ENCODE data around the gene ADRB2. TPM values are rescaled to one million over a fixed set of nuclear protein-coding genes. Genes with fewer than 3 reads are reported as not detected.

Gene ADRB2
- total RNA-seq, 1 donor from 2014 or later: 0.36 TPM

GRCh38 chr5:148815578-148815977 lies 10.8 kb upstream of the ADRB2 start:
- peaks cover 22% of the 10 kb centered on the region for H3K4me1 Mint-ChIP-seq (ENCODE audit: unreplicated experiment)
- no peak for DNase-seq (ENCODE audit: low spot score)
- no peak for TF ChIP-seq CTCF (IDR thresholded peaks at IDR 0.05; ENCODE audit: unreplicated experiment)
- H3K36me3 Mint-ChIP-seq (ENCODE audit: low read depth, unreplicated experiment): no peaks in the 10 kb centered on the region
- no peaks in the 10 kb centered on the region for H3K9me3 Mint-ChIP-seq (ENCODE audit: unreplicated experiment)
- no peak overlapping the region for H3K27ac Mint-ChIP-seq (ENCODE audit: unreplicated experiment)
- no peak overlapping the region for H3K4me3 Mint-ChIP-seq (ENCODE audit: unreplicated experiment)
- H3K27me3 Mint-ChIP-seq (ENCODE audit: unreplicated experiment): peaks cover 2% of the 10 kb centered on the region

GRCh38 chr5:148816357-148816756 lies 10.1 kb upstream of the ADRB2 start:
- no peak for DNase-seq (ENCODE audit: low spot score)
- peaks cover 2% of the 10 kb centered on the region for H3K27me3 Mint-ChIP-seq (ENCODE audit: unreplicated experiment)
- H3K9me3 Mint-ChIP-seq (ENCODE audit: unreplicated experiment): no peaks in the 10 kb centered on the region
- peaks cover 20% of the 10 kb centered on the region for H3K4me1 Mint-ChIP-seq (ENCODE audit: unreplicated experiment)
- peak overlapping the region; percentile 28 for H3K27ac Mint-ChIP-seq (ENCODE audit: unreplicated experiment)
- H3K36me3 Mint-ChIP-seq (ENCODE audit: low read depth, unreplicated experiment): no peaks in the 10 kb centered on the region
- H3K4me3 Mint-ChIP-seq (ENCODE audit: unreplicated experiment): no peak overlapping the region
- no peak for TF ChIP-seq CTCF (IDR thresholded peaks at IDR 0.05; ENCODE audit: unreplicated experiment)

- Mint-ChIP-seq H3K27ac (ENCODE audit: unreplicated experiment) (peak overlapping the region; percentile 28), H3K36me3 (ENCODE audit: low read depth, unreplicated experiment) (no peaks in the 10 kb centered on the region), H3K9me3 (ENCODE audit: unreplicated experiment) (no peaks in the 10 kb centered on the region), H3K4me1 (ENCODE audit: unreplicated experiment) (peaks cover 20% of the 10 kb centered on the region), H3K4me3 (ENCODE audit: unreplicated experiment) (no peak overlapping the region), H3K27me3 (ENCODE audit: unreplicated experiment) (peaks cover 2% of the 10 kb centered on the region)
- no peak for DNase-seq (ENCODE audit: low spot score)
- no peak for TF ChIP-seq CTCF (IDR thresholded peaks at IDR 0.05; ENCODE audit: unreplicated experiment)
Measured at GRCh38 chr5:148816782-148817181, 9.6 kb upstream of the ADRB2 start.

GRCh38 chr5:148817606-148818005 lies 8.8 kb upstream of the ADRB2 start:
- Mint-ChIP-seq H3K4me1 (ENCODE audit: unreplicated experiment) (peaks cover 22% of the 10 kb centered on the region), H3K27ac (ENCODE audit: unreplicated experiment) (no peak overlapping the region), H3K27me3 (ENCODE audit: unreplicated experiment) (peaks cover 2% of the 10 kb centered on the region), H3K36me3 (ENCODE audit: low read depth, unreplicated experiment) (no peaks in the 10 kb centered on the region), H3K9me3 (ENCODE audit: unreplicated experiment) (no peaks in the 10 kb centered on the region), H3K4me3 (ENCODE audit: unreplicated experiment) (no peak overlapping the region)
- no peak for DNase-seq (ENCODE audit: low spot score)
- no peak for TF ChIP-seq CTCF (IDR thresholded peaks at IDR 0.05; ENCODE audit: unreplicated experiment)

- peak; percentile 41 for DNase-seq (ENCODE audit: low spot score)
- no peak overlapping the region for H3K27ac Mint-ChIP-seq (ENCODE audit: unreplicated experiment)
- no peak overlapping the region for H3K4me3 Mint-ChIP-seq (ENCODE audit: unreplicated experiment)
- H3K27me3 Mint-ChIP-seq (ENCODE audit: unreplicated experiment): peaks cover 2% of the 10 kb centered on the region
- TF ChIP-seq CTCF (IDR thresholded peaks at IDR 0.05; ENCODE audit: unreplicated experiment): peak; percentile 62
- peaks cover 32% of the 10 kb centered on the region for H3K4me1 Mint-ChIP-seq (ENCODE audit: unreplicated experiment)
- H3K9me3 Mint-ChIP-seq (ENCODE audit: unreplicated experiment): no peaks in the 10 kb centered on the region
- H3K36me3 Mint-ChIP-seq (ENCODE audit: low read depth, unreplicated experiment): no peaks in the 10 kb centered on the region
Measured at GRCh38 chr5:148820461-148821395, 5.7 kb upstream of the ADRB2 start.
